GM21737 (cell line): ENCODE measurements around the gene GATA2.

ENCODE experiments used
- ATAC-seq: cut with Tn5 transposase; IDR thresholded peaks from one replicate; pipeline ENCODE4 v1.9.1; 2021; ENCODE audit warnings: mild to moderate bottlenecking, moderate library complexity; ENCODE audit not compliant: unreplicated experiment

The GATA2 gene

DNA sequence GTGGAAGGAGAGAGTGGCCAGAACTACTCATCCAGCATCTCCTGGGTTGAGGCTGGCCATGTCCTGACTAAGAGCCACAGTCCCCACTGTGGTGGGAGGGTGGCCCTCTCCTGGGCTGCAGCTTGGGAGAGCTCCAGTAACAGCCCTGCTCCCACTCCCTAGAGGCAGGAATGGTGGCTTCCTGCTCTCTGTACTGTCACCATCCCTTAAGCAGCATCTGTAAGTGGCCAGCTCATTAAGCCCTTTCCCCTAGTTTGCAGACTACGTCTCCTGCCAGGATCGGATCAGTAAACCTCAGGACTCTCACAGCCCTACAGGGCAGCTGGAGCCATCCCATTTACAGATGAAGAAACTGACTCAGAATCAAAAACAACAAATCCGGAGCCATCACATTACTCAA is 56.8 kb downstream of the GATA2 start:
- ATAC-seq, result no peak

GRCh38 chr3:128435561-128435960 is 57.4 kb downstream of the GATA2 start:
- no peak for ATAC-seq

DNA sequence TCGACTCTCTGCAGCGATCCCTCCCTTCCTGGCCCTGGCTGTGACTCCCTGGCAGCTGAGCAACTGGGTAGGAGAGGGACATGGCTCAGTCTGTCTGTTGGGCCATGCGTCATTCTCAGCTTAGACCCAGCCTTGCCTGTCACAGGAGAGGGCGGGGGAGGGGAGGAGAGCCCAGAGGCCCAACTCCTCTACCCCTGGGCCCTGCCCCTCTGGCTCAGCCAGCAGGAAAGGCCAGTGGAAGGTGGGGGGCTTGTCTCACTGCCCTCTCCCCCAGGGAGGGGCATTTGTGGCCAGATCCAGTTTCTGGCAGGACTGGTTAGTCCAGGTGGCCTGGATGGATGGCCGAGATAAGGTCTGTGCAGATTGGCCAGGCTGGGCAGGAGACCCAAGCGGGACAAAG is 57.9 kb downstream of the GATA2 start:
- ATAC-seq, result no peak

GRCh38 chr3:128434524-128434923 is 58.5 kb downstream of the GATA2 start:
- no peak for ATAC-seq

DNA sequence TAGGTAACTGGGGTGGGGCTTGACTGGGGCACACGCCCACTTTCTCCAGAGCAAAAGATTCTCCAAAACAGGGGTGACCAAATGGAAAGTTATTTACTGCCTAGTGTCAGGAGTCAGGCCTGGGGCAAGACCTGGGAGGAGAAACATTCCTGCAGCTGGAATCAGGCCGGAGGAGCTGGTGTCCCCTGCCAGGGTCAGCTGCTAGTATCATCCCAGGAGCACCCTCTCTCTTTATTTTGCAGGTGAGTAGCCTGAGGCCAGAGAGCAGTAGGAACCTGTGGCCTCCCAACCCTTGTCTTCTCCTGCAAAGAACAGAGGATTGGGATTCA is 59.2 kb downstream of the GATA2 start:
- no peak for ATAC-seq

DNA sequence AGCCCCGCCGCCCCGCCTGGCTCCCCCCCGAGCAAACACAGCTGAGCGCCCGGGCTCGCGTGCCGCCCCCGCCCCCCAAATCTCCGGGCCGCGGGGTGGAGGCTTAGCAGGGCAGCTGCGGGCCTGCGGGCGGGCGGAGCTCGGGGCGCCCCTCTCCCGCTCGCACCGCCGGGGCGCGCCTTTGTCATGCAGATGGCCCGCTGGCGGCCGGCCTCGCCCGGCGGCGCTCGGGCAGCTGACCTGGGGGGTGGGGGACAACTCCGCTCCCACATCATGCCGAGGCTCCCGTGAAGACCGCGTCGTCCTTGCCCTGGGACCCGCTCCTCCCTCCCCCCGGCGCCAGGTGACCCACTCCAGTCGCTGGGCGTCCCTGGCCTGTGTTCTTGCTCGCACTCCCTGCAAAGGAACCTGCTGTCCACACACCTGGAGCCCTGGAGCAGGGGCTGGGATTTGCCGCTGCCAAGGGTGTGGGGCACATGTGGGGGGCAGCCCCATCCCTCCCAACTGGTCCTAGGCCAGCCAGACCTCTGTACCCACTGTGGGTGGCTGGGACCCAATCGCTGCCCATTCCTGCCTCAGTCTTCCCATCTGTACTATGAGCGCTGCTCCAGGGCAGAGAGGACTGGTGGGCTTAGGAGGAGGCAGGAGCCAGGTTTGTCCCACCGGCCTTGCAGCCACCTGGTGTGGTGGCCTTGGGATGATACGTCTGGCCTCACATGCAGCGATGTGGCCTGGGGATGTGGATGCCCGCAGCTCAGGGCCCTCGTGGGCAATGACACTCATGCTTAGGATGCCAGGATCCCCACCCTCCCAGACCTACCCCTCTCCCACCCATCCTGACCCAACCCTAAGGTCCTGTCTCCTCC is 59.8 kb downstream of the GATA2 start:
- ATAC-seq, result no peak

- ATAC-seq, result no peak
Observed at GRCh38 chr3:128432301-128432970, 60.6 kb downstream of the GATA2 start.

GRCh38 chr3:128431803-128432300 is 61.1 kb downstream of the GATA2 start:
- ATAC-seq, result no peak

DNA sequence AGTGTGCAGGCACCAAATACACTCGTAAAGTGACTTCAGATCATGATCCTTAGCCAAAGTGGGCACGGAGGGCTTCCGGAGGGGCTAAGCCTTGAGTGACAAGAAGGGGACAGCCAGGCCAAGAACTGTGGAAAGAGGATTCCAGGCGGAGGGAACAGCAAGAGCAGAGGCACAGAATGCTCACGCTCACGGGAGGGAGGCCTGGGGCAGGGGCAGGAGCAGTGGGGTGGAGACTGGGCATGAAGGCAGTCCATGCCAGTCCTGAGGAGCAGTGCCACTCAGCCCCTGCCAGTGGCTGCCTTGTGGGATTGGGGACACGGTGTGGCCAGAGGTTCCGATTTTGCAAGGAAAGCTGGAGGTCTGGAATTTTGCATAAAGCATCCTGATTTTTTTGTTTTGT is 62.3 kb downstream of the GATA2 start:
- ATAC-seq, result no peak

GRCh38 chr3:128430301-128430700 is 62.7 kb downstream of the GATA2 start:
- ATAC-seq, result no peak

DNA sequence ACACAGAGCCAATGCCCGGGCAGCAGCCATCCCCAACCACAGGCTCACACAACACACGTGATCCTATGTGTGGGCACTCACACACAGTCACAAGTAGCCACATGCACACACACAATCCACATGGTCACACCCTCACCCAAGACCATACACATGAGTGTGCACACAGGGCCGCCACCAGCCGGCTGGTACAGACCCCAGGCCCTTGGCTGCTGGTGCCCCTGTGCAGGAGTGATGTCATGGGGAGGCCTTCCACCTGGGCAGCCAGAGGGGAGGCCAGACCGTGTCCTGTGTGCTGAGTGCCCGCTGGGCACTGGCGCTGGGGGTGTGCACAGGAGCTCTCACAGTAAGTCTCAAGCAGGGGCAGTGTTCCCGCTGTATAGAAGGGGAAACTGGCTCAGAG is 63.2 kb downstream of the GATA2 start:
- ATAC-seq, result no peak
